Esophagus muscularis mucosa (tissue), 4 donors: ENCODE measurements around the gene PEX26.

ENCODE experiments used
- EP300 ChIP-seq: sonication (generic); formaldehyde crosslinking; IDR thresholded peaks from one replicate; pipeline ENCODE4 v1.6.1; 2017; ENCODE audit warnings: antibody characterized with exemption
- POLR2A ChIP-seq: fragments of 450-650 bp; IDR thresholded peaks from one replicate; pipeline ENCODE4 v1.6.1; 2017; ENCODE audit warnings: antibody characterized with exemption, moderate library complexity, mild to moderate bottlenecking, low read depth
- POLR2AphosphoS5 ChIP-seq, 2 donors: sonication (generic); formaldehyde crosslinking; IDR thresholded peaks; one replicate each; pipeline ENCODE4 v1.6.1; 2017; ENCODE audit warnings: antibody characterized with exemption in 2 of 2
- TF ChIP-seq, protein P1 (sequence below), 3 experiments: fragments of 200-600 bp in 2 of 3; fragments of 450-650 bp in 1 of 3; sonication (generic) in 2 of 3; IDR thresholded peaks; one replicate each; pipeline ENCODE4 v1.5.1; 2017 to 2019; ENCODE audit warnings: antibody characterized with exemption in 3 of 3, mild to moderate bottlenecking in 2 of 3, moderate library complexity in 1 of 3

DNA sequence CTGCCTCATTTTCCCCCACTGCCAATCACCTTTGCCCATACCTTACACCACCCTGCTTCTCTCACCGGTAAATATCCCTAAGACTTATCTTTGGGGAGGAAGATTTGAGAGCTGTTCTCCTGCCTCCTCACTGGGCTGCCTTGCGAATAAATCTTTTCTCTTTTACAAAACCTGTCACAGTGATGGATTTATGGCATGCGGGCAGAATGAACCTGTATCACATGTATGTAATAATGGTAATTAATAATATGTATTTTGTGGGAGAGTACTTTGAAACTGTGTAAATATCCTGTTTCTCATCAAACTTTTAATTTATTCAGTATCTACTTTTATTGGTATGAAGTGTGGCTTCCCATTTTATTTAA lies 68.6 kb downstream of the PEX26 start:
- no peak for TF ChIP-seq POLR2A
- TF ChIP-seq, protein P1, sequence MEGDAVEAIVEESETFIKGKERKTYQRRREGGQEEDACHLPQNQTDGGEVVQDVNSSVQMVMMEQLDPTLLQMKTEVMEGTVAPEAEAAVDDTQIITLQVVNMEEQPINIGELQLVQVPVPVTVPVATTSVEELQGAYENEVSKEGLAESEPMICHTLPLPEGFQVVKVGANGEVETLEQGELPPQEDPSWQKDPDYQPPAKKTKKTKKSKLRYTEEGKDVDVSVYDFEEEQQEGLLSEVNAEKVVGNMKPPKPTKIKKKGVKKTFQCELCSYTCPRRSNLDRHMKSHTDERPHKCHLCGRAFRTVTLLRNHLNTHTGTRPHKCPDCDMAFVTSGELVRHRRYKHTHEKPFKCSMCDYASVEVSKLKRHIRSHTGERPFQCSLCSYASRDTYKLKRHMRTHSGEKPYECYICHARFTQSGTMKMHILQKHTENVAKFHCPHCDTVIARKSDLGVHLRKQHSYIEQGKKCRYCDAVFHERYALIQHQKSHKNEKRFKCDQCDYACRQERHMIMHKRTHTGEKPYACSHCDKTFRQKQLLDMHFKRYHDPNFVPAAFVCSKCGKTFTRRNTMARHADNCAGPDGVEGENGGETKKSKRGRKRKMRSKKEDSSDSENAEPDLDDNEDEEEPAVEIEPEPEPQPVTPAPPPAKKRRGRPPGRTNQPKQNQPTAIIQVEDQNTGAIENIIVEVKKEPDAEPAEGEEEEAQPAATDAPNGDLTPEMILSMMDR (IDR thresholded peaks at IDR 0.05), result no peak
- no peak for TF ChIP-seq EP300
- TF ChIP-seq POLR2AphosphoS5 (IDR thresholded peaks at IDR 0.05), result no peak
